DMS79 (cell line): ENCODE data around the gene TIAM1.

Experiments used
- DNase-seq: peaks from one replicate; lab custom pipeline; 2025; lab: John Stamatoyannopoulos, UW

Gene TIAM1

DNA sequence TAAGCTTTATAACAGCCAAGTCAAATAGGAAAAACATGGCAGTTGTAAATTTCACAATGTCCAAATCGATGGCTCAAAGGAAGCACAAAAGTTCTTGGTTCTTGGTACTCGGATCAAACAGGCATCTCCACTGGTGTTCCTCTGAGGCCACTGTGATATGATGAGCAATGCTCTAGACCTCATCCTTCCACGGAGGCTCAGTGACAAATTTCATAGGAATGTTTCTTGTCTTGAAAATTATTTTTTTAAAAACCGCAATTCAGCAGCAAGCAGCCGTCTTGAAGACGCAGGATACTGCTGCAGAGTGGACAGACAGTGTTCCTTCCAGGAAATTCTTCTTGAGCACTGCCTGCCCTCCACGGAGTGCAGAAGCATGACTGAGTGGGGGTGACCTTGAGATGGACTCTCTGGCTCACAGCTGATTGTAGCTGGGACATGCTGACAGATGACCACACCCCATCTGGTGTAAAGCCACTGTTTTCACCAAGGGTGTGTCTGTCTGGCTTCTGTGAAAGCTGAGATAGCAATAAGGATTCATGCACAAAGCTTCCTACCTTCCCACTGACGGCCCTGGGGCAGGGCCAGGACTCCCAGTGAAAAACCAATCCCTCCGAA lies 61.9 kb downstream of the TIAM1 start:
- no peak for DNase-seq

GRCh38 chr21:31281561-31281960 lies 62.5 kb downstream of the TIAM1 start:
- DNase-seq, result no peak

- no peak for DNase-seq
These were observed 64.1 kb downstream of the TIAM1 start for GRCh38 chr21:31279986-31280385.

- no peak for DNase-seq
These were observed 64.8 kb downstream of the TIAM1 start for GRCh38 chr21:31279214-31279613.

- no peak for DNase-seq
These were observed 65.4 kb downstream of the TIAM1 start for GRCh38 chr21:31278511-31279130.

- no peak for DNase-seq
These were observed 67.4 kb downstream of the TIAM1 start for GRCh38 chr21:31276663-31277062.

GRCh38 chr21:31275901-31276300 lies 68.2 kb downstream of the TIAM1 start:
- DNase-seq, result no peak

DNA sequence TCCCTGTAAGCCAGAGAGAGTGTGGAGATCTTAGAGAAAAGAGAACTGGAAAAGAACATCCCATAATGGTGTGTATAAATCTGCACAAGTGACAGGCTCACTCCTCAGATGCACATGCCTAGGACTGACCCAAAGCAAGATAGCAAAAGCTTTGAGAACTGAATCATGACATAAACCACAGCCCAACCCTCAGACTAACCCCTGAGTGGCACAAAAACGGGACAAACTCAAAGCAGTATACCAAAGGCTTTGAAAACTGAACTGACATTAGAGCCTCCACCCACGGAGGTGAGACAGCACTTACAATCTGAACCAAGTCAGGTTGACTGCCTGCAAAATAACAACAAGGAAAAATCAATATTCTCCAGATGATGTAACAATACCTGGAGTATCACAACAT lies 70.8 kb downstream of the TIAM1 start:
- no peak for DNase-seq

GRCh38 chr21:31268090-31268489 lies 76.0 kb downstream of the TIAM1 start:
- no peak for DNase-seq

GRCh38 chr21:31267644-31268043 lies 76.4 kb downstream of the TIAM1 start:
- DNase-seq, result peak; percentile 20

DNA sequence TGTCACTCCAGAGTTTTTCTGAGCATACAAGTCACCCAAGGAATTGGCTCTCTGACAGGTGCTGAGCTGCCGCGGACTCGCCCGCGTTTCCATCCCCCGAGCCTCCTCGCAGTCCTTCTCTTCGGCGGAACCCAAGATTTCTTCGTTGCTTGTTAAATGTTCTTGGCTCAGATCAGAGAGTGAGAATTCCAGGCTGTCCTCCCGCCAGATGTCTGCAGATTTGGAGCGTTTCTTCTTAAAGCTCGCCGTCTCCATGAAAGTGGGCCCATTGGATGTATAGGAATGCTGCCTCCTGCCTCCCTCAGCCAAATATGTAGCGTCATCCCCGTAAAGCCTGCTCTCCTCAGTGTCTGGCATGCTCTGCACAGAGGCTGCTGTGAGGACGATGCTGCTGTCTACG lies 77.8 kb downstream of the TIAM1 start:
- no peak for DNase-seq

- DNase-seq, result no peak
These were observed 78.6 kb downstream of the TIAM1 start for GRCh38 chr21:31265366-31266013.

DNA sequence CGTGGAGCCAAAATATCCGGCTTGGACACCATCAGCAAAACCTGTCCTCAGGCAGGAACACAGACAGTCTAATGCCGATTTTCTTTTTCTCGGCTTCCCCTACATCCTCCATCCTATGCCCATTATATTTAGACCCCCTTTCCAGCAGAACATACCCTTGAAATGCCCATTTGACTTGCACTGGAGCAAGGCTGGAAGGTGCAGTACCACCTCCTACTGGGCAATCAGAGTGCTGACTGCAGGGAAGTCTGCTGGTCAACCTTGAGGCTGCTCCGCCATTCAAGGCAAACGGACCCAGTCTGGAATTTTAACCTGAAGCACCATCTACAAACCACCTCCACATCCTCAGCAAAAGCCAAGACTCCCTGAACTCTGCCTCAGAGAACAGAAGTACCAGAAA lies 79.5 kb downstream of the TIAM1 start:
- no peak for DNase-seq

DNA sequence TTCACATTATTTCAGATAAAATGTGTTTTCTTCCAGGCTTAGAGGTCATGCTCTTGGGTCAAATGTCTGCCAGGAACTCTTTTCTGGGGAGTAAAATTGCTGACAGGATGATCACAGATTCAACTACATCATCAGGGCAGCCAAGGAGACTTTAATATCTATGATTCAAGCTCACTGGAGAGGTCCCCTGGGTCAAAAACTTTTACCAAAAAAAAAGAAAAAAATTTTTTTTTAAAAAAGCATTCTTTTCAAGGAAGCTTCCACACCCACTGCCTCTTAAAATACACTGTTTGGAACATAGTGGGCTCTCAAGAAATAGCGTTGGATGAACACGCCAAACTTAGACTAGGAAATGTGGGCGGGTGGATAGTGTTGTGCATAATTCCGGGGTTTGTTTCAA lies 81.3 kb downstream of the TIAM1 start:
- DNase-seq, result no peak

DNA sequence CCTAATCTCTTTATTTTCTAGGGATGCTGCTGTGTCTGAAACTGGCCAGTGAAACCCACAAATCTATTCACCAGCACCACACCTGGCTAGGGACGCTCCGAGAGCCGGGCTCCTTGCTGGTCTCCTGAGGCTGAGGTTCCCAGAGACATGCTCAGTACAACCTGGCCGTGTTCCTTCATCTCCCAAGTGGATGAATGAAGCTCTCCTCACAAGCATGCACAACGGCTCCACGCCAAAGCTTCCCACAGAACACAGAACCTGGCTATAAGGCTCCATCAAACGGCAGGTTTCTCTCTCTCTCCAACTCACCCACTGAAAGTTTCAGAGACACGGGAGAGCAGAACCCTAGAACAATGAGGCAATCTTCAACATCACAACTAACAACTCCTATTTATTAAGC lies 82.3 kb downstream of the TIAM1 start:
- DNase-seq, result no peak

GRCh38 chr21:31260790-31261189 lies 83.3 kb downstream of the TIAM1 start:
- no peak for DNase-seq

- DNase-seq, result peak; percentile 4
These were observed 86.0 kb downstream of the TIAM1 start for GRCh38 chr21:31258073-31258472.

GRCh38 chr21:31257265-31257664 lies 86.8 kb downstream of the TIAM1 start:
- DNase-seq, result no peak

DNA sequence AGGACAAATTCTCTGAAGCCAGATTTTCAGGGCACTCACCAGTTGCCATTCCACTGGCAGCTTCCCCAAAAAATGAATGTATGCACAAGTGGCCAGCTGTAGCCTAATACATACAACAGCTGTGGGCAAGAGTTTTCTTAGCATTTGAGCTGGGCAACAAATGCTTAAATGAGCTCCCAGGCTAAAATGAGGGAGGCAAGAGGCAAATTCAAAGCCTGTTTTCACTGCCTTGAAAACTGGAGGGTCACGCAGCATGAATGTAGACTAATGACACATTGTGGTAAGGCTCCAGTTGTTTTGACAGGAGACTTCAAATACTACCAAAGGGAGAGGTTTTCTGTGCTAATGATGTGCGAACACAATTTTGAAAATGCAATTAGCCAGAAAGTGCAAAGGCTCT lies 88.2 kb downstream of the TIAM1 start:
- DNase-seq, result peak; percentile 68

- no peak for DNase-seq
These were observed 89.0 kb downstream of the TIAM1 start for GRCh38 chr21:31255036-31255435.

GRCh38 chr21:31254131-31254530 lies 89.9 kb downstream of the TIAM1 start:
- DNase-seq, result no peak

GRCh38 chr21:31253684-31254083 lies 90.4 kb downstream of the TIAM1 start:
- no peak for DNase-seq

- DNase-seq, result no peak
These were observed 91.5 kb downstream of the TIAM1 start for GRCh38 chr21:31252611-31253010.

GRCh38 chr21:31252091-31252490 lies 92.0 kb downstream of the TIAM1 start:
- no peak for DNase-seq
